Lower lobe of right lung (tissue), 2 donors: ENCODE data around the gene LRRC7. TPM values are rescaled to one million over a fixed set of nuclear protein-coding genes. Genes with fewer than 3 reads are reported as not detected.

Source experiments
- ATAC-seq, 2 donors: fragments of 200-7000 bp; cut with Tn5 transposase; one replicate each; pipeline ENCODE4 v1.9.1; 2020 to 2022; ENCODE audit warnings: mild to moderate bottlenecking in 2 of 2, moderate library complexity in 2 of 2
- DNase-seq: peaks from one replicate; pipeline ENCODE4 v3.0.0-alpha.2; 2020
- H3K27ac ChIP-seq: fragments of 200-600 bp; one replicate; pipeline ENCODE4 v1.8.0; 2022
- H3K27me3 ChIP-seq: fragments of 200-600 bp; one replicate; pipeline ENCODE4 v1.8.0; 2022; ENCODE audit warnings: low read depth
- H3K36me3 ChIP-seq: fragments of 200-600 bp; one replicate; pipeline ENCODE4 v1.8.0; 2022; ENCODE audit warnings: mild to moderate bottlenecking
- H3K4me1 ChIP-seq: fragments of 200-600 bp; one replicate; pipeline ENCODE4 v1.8.0; 2022
- H3K4me3 ChIP-seq: fragments of 200-600 bp; one replicate; pipeline ENCODE4 v1.8.0; 2022; ENCODE audit warnings: mild to moderate bottlenecking
- H3K9me3 ChIP-seq: fragments of 200-600 bp; one replicate; pipeline ENCODE4 v1.8.0; 2022
- intact Hi-C: fragments of 100-400 bp; cut with DNase I; formaldehyde crosslinking; loops from one replicate; pipeline ENCODE4 v1.11.0; 2022
- total RNA-seq: library from RNA; stranded (reverse); fragmentation: NEBNext Ultra II Directional; extraction: Animal tissue kit (Norgen Biotek cat#: 25700); gene quantifications from one replicate; pipeline ENCODE4 v1.2.1, GENCODE V29; 2021
- TF ChIP-seq, protein P1 (sequence below): fragments of 200-600 bp; IDR thresholded peaks from one replicate; pipeline ENCODE4 v1.8.0; 2022; ENCODE audit warnings: antibody characterized with exemption, mild to moderate bottlenecking
- donor health status: DM: no; HTN: yes; CAD: no; lungs with severe emphysema.

The LRRC7 gene
- total RNA-seq, 1 donor from 2014 or later = not detected

DNA sequence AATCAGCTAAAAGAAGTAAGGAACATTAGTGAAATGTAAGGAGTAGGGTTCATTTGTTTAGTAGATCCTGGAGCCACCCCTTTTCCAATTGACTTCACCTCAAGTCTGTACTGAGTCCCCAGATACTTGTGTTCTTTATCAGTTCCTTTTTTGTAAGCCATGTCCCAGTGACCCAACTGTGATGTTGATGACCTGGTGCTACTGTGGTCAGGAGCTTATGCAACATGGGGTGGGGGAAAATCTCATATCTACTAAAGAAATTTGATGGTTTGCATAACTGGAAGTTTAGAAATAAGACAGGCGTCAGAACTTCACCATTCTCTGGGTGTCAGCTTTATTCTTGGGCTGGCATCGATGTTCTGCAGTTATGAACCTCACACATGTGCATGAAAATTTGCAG is 120.5 kb downstream of the LRRC7 start:
- Histone ChIP-seq H3K36me3 (no peaks in the 10 kb centered on the region), H3K4me1 (no peaks in the 10 kb centered on the region), H3K27ac (no peak overlapping the region), H3K27me3 (no peaks in the 10 kb centered on the region), H3K9me3 (no peaks in the 10 kb centered on the region), H3K4me3 (no peak overlapping the region)
- TF ChIP-seq, protein P1, sequence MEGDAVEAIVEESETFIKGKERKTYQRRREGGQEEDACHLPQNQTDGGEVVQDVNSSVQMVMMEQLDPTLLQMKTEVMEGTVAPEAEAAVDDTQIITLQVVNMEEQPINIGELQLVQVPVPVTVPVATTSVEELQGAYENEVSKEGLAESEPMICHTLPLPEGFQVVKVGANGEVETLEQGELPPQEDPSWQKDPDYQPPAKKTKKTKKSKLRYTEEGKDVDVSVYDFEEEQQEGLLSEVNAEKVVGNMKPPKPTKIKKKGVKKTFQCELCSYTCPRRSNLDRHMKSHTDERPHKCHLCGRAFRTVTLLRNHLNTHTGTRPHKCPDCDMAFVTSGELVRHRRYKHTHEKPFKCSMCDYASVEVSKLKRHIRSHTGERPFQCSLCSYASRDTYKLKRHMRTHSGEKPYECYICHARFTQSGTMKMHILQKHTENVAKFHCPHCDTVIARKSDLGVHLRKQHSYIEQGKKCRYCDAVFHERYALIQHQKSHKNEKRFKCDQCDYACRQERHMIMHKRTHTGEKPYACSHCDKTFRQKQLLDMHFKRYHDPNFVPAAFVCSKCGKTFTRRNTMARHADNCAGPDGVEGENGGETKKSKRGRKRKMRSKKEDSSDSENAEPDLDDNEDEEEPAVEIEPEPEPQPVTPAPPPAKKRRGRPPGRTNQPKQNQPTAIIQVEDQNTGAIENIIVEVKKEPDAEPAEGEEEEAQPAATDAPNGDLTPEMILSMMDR = no peak
- intact Hi-C loops = no loop called here
- ATAC-seq (peak in 1 of 2 donors; percentile 48), DNase-seq (no peak)

DNA sequence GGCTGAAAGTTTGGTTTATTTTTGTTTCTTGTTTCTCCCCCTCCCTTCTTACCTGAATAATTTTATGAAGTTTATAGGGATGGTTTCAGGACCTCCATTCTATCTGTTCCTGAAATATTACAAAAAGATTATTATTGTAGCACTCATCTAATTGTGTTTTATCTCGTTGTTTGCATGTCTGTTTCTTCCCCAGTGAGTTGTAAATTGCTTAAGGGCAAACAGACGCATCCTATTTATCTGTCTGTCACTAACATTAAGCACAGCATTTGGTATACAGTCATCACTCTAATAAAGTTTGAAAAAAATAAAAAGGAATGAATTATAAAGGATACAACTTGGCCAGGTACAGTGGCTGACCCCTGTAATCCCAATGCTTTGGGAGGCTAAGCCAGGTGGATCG is 123.5 kb downstream of the LRRC7 start:
- DNase-seq (no peak), ATAC-seq (no peak)
- no peaks in the 10 kb centered on the region for H3K4me1 ChIP-seq
- H3K36me3 ChIP-seq = no peaks in the 10 kb centered on the region
- no peak overlapping the region for H3K4me3 ChIP-seq
- H3K9me3 ChIP-seq = peaks cover 5% of the 10 kb centered on the region
- TF ChIP-seq, protein P1 = no peak
- intact Hi-C loops = no loop called here
- H3K27me3 ChIP-seq = no peaks in the 10 kb centered on the region
- H3K27ac ChIP-seq = no peak overlapping the region

DNA sequence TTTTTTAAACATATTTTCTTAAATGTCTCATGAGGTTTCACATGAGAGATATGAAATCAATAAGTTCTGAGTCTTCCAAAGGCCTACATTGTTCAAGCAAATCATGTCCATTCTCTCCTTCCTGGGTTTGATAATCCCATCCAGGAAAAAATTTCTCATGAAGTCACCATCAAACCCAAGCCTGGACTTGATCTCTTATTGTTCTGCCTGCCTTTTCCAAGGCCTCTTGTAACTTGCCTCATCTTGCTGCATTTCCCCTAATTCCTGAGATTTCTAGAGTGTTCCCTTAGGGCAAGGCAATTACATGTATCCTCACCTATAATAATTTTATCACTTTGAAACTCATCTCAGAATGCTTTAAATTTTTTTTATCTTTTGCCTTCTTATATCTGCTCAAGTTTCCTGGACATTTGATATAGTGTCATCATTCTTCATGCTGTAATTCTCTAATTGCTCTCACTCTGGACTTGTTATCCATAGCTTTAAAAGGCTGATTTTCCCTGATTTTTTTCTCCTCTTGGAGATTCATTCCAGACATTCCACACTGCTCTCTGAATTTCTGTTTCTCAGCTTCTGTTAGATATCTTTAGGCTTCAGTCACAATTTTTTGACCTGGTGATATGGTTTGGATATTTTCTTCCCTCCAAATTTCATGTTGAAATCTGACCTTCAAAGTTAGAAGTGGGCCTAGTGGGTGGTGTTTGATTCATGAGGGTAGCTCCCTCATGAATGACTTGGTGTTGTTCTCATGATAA is 126.4 kb downstream of the LRRC7 start:
- ATAC-seq (no peak), DNase-seq (no peak)
- no peak overlapping the region for H3K4me3 ChIP-seq
- no peaks in the 10 kb centered on the region for H3K4me1 ChIP-seq
- no peaks in the 10 kb centered on the region for H3K36me3 ChIP-seq
- TF ChIP-seq, protein P1 = no peak
- peaks cover 5% of the 10 kb centered on the region for H3K9me3 ChIP-seq
- H3K27ac ChIP-seq = no peak overlapping the region
- intact Hi-C loops = no loop called here
- no peaks in the 10 kb centered on the region for H3K27me3 ChIP-seq

DNA sequence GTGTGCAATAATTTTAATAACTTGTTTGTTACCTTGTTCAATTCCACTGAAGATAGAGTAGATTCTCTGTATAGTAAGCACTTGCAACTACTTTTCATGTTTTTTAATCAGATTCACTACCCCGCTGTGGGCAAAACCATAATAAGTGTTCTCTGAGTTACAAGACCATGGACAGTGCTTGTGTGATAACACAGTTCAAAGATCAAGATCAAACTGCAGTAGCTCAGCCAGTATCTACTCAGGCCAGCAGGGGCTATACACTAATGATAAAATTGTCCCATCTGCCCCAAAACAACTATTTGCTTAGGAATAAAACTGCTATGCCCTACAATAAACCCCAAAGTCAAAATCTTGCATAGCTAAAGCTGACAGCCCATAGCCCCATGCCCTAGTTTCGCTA is 129.6 kb downstream of the LRRC7 start:
- no peaks in the 10 kb centered on the region for H3K4me1 ChIP-seq
- DNase-seq = no peak
- no peak overlapping the region for H3K27ac ChIP-seq
- H3K4me3 ChIP-seq = no peak overlapping the region
- intact Hi-C loops = no loop called here
- H3K36me3 ChIP-seq = no peaks in the 10 kb centered on the region
- H3K9me3 ChIP-seq = peaks cover 5% of the 10 kb centered on the region
- TF ChIP-seq, protein P1 = no peak
- H3K27me3 ChIP-seq = no peaks in the 10 kb centered on the region
- ATAC-seq = no peak

DNA sequence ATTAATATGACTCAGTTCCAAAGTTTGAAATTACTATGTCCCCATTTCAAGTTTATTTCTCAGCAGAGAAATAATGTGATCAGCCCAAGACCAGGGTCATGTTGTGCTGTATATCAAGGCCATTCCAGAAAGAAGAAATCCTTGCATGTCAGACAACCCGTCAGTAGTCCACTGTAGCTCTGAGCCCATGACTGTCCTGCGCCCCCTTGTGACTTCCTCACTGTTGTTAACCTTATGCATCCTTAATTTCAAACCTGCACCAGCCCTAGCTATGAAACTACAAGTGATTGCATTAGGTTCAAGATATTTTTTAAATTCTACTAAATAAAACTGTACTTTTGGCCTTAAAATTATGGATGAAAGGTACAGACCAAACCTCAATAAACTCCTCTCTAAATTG is 133.0 kb downstream of the LRRC7 start:
- DNase-seq = no peak
- no peaks in the 10 kb centered on the region for H3K36me3 ChIP-seq

More for the DNA sequence above, 133.0 kb downstream of the LRRC7 start:
- H3K27ac ChIP-seq = no peak overlapping the region
- H3K27me3 ChIP-seq = no peaks in the 10 kb centered on the region
- intact Hi-C loops = no loop called here
- no peak for ATAC-seq
- no peaks in the 10 kb centered on the region for H3K9me3 ChIP-seq
- H3K4me1 ChIP-seq = no peaks in the 10 kb centered on the region
- TF ChIP-seq, protein P1 = no peak
- no peak overlapping the region for H3K4me3 ChIP-seq
